Kidney tubule cell (primary cell): Measurements from ENCODE around the gene RUNX1.
A peak's percentile ranks its signal among the peaks of the same experiment; 100 is the strongest.

ENCODE experiments used
- DNase-seq: peaks from one replicate; pipeline ENCODE4 v3.0.0-alpha.2; 2018; ENCODE audit warnings: low spot score

RUNX1 gene

DNA sequence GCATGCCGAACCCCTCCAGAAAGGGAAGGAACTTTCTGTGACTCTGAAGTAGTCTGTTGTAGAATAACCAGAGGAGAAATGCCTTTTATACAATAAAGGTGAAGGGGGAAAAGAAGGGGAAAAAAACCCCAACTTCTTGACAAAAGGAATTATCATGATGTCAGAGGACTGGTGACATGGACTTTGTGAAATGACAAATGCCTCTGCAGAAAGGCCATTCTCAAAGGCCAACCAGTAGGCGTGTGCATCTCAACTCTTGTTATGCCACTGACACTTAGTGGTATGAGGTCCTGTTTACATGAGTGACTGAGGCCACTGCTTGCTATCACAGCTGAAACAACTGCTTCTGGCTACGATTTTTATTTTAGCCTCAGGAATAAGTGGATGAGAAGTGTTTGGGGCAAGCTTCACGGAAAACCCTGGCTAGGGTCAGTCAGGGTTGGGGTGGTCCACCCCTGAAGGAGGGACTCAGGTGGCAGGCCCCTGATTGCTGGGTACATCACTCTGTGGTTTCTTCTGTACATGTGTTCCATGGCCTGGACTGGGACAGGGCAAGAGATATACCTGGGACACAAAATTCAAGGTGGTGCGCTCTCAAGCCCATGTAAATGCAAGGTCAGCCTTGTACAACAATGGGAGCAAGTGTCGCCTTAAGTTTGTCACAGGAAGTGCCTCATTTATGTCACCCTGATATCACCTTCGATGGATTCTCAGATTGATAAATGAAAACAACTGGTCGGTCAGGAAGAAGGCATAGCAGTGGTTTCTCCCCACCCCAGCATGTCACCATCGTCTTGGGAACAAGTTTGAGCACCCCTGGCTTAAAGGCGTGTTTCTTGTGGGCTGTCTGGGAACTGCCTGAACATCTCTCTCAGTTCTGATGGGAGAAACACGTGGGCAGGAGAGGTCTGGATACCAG is 12.4 kb downstream of the RUNX1 start:
- no peak for DNase-seq

DNA sequence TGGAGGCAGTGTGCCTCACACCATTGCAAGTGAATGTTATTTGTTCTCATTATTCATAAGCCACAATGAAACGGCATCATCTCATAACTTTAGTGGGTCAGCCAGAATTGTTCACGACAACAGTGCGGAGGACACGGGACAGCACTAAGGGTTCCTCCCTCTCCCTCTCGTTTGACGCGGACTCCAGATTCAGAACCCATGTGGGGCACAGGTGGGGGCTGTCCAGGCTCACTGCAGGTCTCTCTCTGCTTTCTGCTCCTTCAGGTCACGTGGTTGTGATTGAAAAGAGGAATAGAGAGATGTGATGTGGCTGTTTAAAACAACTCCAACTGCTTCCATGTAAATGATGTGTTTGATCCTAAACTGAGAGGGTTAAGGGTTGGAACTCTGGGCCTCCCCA is 13.5 kb downstream of the RUNX1 start:
- DNase-seq: no peak

DNA sequence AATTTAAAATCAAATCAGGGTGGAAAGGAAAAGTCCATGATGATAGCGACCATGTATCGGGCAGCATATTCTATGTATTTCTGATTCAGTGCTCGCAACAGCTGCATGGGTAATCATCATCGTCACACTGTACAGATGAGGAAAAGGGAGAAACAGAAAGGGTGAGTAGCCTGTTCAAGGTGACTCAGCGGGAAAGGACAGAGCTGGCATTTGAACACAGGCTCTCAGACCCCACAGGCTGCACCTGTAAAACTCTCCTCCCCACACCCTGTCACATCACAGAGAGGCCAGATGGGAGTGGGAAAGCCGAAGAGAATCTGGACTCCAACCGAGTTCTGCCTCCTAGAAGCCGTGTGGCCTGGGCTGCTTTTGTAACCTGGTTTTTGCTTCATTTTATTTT is 14.0 kb downstream of the RUNX1 start:
- DNase-seq: no peak

DNA sequence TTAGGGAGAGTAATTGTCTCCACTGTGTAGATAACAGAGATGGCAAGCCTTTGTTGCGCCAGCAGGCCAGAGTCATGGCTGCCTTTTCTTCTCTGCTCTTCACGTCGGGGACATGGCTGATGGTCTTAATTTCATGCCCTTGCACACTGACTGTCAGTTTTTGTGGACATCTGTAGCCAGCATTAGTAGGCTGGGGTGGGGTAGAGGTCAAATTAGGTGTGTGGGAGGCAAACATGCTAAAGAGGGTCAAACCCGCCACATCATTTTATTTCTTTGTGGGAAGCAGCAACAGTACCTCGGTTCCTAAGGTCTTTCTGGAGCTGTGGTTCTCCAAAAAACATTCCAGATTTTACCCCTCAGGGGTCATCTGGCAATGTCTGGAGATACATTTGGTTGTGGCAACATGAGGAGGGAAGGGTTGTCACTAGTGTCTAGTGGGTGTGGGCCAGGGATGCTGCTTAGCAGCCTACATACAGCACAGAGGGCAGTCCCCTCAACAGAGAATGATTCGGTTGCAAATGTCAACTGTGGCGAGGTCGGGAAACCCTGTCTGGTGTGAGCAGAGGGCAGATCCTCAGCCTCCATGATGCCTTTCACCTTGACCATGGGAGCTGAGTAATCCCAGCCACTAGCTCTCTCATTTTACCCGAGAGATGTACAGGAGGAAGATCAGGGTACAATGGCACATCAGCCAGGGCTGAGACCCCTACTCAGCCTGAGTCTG is 14.7 kb downstream of the RUNX1 start:
- DNase-seq: no peak

DNA sequence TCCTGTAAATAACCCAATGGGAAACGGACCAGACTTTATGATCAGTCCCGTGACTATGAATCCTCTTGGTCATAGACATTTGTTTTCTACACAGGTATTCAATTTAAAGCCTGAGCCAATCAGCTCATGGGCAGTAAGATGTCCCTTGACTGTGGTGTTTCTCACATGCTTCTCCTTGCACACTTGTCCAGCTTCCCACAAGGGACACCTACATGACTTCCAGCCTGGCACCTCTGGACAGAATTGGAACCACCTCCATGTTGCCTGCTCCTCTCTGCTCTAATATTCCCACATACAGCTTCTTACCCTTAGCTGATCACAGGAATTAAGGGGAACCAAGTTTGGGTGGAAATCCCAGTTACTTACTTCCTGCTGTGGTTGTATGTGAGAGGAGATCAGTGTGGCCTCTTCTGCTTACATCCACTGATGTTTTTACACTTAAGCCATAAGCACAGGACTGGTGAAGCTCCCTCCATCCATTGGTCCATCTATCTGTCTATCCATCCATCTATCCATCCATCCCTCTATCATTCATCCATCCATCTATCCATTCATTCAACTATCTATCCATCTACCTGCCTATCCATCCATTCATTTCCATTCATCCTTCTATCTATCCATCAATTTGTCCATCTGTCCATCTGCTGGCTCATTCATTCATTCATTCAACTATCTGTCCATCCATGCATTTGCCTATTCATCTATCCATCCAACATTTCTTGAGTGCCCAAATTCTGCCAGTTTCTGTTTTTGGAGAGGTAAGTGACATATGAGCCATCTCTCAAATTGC is 16.4 kb downstream of the RUNX1 start:
- DNase-seq: no peak

DNA sequence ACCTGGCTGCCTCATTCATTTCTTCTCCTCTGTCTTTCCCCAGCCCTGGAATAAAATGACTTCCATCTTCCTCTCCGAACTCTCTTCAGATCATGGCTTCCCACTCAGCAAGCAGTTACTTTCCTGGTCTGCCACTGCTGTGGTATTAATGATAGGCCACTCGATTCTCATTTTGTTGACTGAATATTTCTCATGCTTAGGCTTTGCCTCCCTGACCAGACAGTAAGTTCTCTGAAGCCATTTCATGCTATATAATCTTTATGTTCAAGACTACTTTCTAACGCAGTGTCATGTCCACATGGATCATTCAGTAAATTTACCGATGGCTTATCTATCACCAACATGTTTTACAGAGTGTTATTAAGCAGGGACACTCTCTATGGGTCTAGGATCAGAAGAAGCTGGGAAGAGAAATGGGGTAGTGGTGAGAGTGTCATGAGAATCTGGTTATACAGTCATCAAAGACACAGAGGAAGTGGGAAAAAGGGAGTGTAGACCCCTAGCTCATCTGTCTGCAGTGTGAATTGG is 20.6 kb downstream of the RUNX1 start:
- no peak for DNase-seq

DNA sequence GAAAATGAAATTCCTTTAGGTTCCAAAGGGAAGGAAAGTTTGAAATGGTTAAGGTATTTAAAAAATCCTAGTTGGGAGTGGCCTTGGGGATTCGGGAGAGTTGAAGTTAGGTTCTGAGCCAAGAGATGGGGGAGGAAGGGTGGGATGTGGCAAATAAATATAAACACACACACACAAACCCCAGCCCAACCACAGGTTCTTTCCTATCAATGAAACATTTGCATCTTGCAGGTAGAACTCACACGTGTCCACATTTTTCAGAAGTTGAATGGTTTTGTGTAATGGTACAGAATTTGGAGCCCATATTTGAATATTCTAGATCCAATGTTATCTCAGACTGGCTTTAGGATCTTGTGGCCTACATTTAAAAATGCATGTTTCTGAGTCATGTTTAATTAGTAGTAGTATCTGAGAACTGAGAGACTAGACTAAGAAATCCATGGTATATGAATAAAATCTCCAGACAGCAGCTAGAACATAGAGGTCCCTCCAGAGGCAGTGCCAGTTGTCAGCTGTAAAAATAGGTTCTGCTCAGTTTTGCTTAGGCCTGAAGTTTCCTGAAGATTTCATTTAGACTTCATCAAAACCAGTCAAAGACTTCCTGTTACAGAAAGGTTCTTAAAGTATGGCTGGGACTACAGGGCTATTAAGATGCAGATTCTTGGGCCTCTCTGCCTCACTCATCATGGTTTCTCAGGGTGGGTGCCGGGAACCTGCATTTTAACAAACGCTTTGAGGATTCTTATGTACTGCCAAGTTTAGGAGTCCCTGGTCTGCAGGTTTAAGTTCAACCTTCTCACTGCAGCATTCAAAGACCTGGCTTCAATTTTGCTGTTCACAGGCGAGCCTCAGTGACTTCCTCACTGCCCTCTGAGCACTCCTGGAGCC is 21.3 kb downstream of the RUNX1 start:
- DNase-seq: no peak

DNA sequence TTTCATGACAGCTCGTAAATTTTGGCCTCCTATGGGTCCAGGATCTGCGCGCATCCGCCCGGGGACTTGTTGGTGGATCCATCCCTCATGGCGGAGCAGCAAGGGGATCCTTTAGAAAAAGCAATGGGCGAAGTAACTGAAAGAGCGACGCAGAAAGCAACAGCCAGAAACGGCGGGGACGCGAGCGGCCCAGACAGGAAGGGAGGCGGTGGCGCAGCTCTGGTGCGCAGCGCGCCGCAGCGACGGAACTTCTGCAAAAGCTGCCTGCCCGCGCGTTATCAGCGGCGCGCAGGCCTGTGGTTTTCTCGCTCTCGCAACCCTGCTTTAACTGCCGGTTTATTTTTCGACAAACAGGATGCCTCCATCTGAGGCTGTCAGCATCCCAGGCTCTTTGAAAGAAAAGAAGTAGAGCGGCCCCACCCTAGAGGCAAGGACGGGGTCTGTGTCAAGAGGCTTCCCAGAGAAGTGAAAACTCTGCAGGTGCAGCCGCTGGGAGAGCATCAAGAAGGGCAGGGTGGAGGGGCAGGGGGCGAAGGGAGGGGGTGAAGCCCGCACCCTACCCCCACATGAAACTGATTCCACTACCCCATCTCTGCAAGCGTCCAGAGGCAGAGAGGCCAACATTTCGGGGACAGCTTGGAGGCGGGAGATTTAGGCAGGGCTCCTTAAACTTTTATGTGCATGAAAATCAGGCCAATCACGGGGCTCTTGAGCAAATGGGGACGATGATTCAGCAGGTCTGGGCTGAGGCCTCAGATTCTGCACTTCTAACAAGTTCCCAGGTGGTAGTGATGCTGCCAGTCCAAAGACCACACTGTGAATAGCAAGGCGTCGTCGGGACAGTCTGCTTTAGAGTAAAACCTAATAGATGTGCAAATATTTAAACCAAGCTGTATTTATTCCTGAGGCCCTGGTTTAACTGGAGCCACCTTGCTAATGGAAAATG is 22.2 kb downstream of the RUNX1 start:
- DNase-seq: peak; percentile 31

DNA sequence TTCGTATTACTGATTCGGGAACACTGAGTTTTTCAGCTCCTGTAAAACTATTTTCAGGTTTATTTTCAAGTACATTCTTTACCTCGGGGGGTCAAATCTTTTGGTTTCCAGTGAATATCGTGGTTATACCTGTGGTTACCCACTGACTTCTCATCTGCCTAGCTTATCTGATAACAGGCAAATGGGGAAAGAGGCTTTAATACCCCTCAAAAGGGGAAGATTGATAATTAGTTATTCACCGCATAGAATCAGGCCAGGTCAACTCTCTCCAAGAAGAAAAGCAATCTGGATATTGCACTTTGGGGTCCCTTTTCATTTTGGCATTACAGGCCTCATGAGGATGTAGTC is 23.0 kb downstream of the RUNX1 start:
- DNase-seq: no peak

DNA sequence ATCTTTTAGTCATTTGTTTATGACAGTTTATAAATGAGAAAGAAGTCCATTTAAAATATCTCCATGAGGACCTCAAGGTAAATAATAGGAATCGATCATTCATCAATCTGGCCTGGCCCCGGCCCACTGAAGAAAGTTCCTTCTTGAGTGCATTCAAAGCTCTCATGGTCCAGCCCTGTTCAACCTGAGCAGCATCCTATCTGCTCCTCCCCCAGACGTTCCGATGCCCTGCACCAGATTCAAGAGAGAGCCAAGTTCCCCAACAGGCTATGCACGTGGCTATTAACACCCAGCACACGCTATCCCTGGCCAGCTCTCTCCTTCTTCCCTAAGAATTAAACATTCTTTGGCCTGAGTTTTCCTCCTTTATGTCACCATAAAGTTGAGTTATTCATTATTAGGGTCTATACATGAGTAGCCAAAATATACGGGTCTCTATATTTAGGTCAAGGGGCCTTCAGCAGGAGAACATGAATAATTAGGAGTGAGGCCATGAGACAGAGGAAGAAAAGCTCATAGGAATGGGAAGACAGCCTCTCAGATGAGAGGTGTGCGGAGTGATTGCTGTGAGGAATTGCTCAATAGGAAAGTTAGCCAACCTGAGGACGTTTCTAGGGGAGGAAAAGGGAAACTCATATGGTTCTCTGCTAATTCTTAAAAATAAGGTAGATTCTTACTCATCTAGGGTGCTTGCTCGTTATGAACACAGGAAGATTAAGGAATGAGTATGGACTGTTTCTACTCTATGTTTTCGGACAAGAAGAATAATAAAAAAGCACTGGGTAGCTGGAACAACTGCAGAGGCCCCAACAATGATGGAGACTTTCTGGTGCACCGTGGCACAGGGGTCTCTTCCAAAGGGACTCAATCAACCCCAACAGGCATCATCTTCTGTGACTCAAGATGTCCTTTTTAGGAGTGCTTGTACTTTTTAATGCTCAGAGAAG is 23.6 kb downstream of the RUNX1 start:
- no peak for DNase-seq

DNA sequence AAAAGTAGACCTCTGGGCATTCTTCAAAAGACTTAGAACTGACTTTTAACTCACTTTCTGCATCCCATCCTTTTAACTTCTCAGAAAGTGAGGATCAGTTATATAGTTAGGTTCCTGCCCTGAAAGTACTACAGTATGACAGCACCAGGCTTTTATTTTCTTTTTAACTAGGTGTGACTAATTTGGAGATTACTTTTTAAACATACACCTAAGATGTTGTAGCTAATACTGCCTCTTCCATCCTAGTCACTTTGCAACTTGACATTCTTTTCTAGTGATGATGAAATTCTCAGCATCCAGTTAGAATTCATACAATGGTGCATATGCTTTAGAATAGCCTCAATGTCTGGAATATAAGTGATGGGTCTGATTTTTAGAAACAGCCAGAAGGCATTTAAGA is 24.6 kb downstream of the RUNX1 start:
- peak; percentile 23 for DNase-seq

DNA sequence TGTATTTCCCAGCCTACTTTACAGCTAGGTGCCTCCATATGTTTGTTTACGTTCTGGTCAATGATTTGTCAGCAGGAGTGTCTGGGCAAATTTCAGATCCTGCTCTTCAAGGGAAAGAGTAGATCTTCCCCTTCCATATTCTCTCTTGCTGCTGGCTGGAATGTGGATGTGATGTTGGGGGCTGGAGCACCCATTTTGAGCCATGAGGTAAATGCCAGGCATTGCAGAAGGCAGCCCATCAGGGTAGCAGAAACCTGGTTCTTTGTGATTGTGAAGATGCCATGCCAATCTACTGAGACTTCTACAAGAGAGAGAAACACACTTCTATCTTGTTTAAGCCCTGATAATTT is 25.1 kb downstream of the RUNX1 start:
- DNase-seq: no peak

DNA sequence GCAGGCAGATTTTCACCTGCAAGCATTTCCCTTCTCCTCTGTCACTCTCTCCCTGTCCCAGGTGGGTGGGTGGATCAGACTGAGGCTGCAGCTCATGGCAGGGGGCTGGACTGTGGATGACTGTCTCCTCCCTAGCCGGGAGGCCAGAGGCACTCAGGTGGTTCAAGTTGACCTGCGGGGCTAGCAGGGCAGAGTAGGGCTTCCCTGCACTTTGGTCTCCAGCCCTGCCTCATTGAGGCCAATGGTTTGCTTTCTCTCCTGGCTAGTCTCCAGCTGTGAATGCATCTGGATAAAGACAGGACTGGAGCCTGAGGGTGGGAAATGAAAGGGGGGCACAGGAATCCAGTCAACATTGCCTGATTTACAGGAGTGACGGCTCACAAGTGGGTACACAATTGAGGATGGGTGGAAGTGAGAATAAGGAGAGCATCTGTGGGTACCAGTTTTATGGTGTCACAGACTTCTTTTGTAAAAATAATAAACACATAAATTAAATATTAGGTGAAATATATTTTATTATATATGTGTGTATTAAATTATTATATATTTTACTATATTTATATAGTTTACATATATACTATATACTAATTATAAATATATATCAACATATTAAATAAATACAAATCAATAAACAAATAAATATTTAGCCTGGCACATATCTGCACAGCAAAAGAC is 25.6 kb downstream of the RUNX1 start:
- DNase-seq: no peak

DNA sequence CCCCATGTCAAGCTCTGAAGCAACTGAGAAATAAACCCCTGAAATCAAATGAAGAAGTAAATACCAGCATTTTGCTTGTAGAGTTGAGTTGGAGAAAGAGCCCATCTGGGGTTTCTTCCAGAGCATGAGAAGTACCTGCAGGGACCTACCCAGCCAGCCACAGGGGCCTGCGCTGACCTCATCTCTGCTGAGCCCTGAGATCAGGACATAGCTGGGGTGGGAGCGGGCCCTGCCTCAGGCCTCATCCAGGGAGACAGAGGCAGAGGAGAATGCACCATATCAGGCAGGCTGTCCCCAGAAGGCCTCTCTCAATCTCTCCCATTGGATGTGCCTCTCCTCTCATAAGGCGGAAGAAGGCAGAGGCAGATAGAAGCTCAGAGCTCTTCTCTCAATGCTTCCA is 27.6 kb downstream of the RUNX1 start:
- DNase-seq: no peak

DNA sequence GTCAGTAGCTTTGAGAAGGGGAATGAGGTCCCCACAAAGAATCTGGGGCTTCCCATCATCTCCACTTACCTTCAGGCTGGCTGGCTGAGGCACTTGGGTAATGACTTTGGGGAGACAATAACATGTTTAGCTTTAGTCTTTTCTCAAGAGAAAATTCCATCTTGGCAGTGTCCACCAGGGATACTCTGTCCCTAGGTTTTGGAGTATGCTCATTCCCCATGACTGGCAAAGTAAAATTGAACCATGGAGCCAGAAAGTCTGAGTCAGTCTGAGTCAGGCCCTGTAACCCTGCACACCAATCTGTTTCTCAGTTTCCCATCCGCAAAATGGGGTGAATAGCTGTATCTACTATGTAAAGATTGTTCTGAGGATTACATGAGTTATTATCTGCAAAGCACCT is 28.2 kb downstream of the RUNX1 start:
- peak; percentile 67 for DNase-seq

DNA sequence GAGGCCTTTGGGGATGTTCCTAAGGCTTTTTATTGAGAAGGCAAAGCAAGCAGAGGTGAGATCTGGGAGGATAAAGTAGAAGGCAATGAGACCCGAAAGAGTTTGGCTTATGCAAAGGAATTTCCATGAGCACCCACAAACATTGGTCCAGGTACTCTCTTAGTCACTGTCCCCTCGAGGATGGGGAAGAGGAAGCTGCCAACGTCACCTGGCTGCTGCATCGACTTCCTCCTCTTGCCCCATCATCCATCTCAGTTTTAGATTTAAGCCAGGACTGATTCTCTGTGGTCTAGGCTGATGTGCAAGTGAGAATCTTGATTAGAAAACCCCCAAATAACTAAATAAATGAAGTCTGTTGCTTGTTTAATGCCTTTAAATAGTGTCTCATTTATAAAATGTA is 28.7 kb downstream of the RUNX1 start:
- DNase-seq: peak; percentile 23

DNA sequence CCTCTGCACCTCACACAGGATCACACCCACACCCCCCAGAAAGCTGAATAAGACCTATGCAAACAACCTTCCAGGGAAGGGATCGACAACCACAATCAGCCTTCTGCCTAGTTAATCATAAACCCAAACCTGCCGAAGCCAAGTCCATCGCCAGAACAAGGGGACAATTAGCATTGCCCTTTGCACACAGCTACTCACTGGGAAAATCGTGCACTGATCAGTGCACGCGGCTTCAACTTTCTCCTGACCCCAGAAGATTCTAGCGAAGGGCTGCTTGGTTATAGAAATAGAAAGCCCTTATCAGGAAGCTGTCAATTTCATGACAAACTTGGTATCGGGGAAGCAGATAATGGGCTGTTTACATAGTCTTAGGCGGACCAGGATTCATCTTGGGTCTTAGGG is 29.5 kb downstream of the RUNX1 start:
- DNase-seq: peak; percentile 91

DNA sequence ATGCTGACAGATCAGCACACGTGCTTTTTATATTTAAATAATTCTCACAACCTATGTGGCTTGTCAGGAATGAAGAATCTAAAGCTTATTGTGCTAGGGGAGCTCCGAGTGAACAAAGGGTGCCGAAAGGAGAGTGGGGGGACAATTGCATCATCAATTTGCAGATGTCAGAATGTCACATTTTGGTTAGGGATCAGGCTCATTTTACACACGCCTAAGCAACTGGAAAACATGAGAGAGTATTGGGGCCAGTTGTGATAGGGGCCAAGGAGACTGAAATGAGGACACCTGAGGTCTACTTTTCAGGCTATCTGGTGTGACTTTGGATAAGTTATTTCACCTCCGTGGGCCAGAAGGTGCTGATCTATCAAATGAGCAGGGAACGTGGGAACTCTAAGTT is 31.8 kb downstream of the RUNX1 start:
- no peak for DNase-seq
